Measurements from ENCODE around the gene AZU1. TPM values are rescaled to one million over a fixed set of nuclear protein-coding genes. Genes with fewer than 3 reads are reported as not detected.
A peak's percentile ranks its signal among the peaks of the same experiment; 100 is the strongest.
"Not testable (repeated sequence)": the region's sequence is repeated elsewhere in the genome, so short reads cannot be mapped to it uniquely, and the experiment has no call there.

AZU1 gene
- total RNA-seq, 1 experiment from 2014 or later, result not detected

DNA sequence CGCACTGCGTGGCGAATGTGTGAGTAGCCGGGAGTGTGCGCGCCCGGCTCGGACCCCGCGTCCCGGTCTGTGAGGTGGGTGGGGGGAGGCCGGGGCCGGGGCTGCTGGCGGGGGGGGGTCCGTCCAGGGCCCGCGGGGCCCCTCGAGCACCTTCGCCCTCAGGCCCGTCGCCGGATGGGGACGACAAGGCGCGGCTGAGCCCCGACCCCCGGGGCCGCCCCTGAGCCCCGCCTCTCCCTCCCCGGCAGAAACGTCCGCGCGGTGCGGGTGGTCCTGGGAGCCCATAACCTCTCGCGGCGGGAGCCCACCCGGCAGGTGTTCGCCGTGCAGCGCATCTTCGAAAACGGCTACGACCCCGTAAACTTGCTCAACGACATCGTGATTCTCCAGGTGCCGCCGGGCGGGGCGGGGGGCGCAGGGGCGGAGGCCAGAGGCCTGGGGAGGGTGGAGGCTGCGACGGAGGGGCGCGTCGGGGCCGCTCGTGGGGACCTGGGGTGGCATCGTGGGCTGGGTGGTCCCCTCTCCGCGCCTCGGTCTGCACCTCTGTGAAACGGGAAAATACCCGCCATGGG is 25.5 kb downstream of the AZU1 start:
- DNase-seq (ENCODE audit: low read depth), result no peak

DNA sequence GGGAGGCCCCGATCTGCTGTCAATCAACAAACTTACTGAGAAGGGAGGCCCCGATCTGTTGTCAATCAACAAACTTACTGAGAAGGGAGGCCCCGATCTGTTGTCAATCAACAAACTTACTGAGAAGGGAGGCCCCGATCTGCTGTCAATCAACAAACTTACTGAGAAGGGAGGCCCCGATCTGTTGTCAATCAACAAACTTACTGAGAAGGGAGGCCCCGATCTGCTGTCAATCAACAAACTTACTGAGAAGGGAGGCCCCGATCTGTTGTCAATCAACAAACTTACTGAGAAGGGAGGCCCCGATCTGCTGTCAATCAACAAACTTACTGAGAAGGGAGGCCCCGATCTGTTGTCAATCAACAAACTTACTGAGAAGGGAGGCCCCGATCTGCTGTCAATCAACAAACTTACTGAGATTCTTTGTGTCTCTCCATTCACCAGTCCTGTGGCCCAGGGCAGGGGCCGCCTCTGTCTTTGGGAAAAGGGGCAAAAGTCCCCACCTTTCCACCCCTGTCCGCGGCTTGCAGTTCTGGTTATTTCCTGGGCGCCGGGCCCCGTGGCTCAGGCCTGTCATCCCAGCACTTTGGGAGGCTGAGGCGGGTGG is 26.1 kb downstream of the AZU1 start:
- not testable (repeated sequence) for DNase-seq (ENCODE audit: low read depth)

DNA sequence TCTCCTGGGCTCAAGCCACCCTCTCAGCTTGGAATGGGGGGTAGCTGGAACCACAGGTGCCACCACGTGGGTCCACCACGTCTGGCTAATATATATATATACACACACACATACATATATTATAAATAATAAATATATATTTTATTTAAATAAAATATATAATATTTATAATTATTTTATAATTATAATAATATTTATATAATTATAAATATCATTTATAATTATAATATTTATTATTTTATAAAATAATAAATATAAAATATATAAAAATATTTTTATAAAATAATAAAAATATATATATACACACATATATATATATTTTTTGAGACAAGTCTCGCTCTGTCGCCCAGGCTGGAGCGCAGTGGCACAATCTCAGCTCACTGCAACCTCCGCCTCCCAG is 26.9 kb downstream of the AZU1 start:
- DNase-seq (ENCODE audit: low read depth), result no peak

DNA sequence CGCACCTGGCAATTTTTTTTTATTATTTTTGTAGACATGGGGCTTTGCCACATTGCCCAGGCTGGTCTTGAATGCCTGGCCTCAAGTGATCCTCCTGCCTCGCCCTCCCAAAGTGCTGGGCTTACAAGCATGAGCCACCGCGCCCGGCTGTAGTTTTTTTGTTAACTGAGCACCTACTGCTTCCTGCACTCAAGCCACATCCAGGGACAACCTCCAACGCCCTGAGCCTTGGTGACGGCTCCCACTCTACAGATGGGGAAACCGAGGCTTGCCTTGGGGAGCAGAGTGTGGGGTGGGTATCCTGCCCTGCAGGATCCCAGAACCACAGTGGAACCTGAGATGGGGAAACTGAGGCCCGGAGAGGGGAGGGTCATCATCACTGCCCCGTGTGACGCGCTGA is 27.5 kb downstream of the AZU1 start:
- DNase-seq (ENCODE audit: low read depth), result no peak

DNA sequence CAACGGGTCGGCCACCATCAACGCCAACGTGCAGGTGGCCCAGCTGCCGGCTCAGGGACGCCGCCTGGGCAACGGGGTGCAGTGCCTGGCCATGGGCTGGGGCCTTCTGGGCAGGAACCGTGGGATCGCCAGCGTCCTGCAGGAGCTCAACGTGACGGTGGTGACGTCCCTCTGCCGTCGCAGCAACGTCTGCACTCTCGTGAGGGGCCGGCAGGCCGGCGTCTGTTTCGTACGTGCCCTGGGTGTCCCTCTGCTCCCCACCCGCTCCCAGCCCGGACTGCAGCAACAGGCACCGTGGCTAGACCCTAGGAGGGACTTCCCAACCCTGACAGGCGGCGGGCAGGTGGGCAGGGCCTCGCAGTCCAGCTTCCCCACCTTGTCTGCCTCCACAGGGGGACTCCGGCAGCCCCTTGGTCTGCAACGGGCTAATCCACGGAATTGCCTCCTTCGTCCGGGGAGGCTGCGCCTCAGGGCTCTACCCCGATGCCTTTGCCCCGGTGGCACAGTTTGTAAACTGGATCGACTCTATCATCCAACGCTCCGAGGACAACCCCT is 28.0 kb downstream of the AZU1 start:
- DNase-seq (ENCODE audit: low read depth), result no peak

DNA sequence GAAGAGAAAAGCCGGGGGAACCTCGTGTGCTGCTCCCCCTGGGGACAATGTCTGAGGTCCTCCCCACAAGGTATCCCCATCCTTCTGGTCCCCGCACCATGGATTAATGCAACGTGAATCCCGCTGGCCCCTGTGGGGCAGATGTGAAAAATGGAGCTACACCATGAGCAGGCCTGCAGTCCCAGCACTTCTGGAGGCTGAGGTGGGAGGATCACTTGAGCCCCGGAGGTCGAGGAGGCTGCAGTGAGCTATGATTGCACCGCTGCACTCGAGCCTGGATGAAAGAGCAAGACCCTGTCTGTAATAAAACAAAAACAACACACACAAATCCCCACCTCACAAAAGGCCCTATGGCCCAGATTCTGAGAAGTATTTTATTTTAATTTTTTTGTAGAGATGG is 30.6 kb downstream of the AZU1 start:
- no peak for DNase-seq (ENCODE audit: low read depth)

DNA sequence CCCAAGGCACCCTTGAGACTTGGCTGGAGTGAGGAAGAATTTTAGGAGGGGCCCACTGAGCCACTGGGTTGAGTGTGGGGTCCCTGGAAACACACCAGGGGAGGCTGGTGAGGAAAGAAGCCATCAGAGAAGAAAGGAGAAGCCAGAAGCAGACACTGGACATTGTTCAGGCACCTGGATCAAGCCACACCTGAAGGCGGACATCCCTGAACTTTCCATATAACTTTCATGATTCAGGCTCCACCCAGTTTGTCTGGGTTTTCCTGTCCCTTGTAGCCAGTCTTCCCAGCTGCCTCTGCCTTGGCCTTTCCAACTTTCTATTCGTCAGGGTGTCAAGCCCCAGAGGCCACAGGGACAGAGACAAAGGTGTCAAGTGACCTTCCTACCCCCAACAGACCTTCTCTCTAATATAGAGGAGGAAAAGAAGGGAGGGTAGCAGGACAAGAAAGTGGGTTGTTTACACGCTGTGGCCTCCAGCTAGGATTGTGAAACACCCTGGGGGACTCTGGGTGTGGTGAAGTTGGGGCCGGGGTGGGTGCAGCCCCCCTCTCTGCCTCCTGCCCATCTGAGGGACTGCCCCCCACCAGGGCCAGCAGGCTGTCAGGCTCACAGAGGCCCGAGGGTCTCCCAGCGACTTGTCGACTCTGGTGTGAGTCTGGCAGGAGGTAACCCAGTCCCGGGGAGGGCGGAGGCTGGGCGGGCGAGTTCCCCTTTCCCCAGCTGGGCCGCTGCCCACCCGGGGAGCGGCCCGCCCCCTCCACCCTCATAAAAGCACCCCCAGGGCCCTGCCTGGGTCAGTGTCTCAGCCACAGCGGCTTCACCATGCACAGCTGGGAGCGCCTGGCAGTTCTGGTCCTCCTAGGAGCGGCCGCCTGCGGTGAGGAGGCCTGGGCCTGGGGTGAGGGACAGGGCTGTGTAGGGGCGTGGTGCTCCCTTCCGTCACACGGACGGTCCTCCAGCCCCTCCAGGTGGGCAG is 31.5 kb downstream of the AZU1 start, which contains the start of gene CFD:
TSS of gene CFD (plus strand) at position 797 of the 976 bp plus-strand sequence. CDS start at position 823, 26 bp downstream.
- DNase-seq (ENCODE audit: low read depth), result no peak

DNA sequence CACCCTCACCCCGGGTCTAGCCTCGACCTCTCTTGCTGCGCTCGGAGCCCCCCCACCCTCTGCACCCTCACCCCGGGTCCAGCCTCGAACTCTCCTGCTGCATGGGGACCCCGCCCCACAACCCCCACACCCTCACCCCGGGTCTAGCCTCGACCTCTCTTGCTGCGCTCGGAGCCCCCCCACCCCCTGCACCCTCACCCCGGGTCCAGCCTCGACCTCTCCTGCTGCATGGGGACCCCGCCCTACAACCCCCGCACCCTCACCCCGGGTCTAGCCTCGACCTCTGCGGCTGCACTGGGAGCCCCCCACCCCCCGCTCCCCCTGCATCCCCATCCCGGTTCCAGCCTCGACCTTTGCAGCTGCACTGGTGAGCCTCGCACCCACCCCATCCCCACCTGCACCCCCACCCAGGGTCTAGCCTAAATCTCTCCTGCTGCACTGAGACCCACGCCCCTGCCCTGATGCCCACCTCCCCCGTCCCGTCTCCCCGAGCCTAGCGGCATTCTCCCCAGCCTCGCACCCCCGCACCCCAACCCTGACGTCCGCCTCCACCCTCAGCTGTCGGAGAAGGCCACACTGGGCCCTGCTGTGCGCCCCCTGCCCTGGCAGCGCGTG is 33.6 kb downstream of the AZU1 start:
- no peak for DNase-seq (ENCODE audit: low read depth)

DNA sequence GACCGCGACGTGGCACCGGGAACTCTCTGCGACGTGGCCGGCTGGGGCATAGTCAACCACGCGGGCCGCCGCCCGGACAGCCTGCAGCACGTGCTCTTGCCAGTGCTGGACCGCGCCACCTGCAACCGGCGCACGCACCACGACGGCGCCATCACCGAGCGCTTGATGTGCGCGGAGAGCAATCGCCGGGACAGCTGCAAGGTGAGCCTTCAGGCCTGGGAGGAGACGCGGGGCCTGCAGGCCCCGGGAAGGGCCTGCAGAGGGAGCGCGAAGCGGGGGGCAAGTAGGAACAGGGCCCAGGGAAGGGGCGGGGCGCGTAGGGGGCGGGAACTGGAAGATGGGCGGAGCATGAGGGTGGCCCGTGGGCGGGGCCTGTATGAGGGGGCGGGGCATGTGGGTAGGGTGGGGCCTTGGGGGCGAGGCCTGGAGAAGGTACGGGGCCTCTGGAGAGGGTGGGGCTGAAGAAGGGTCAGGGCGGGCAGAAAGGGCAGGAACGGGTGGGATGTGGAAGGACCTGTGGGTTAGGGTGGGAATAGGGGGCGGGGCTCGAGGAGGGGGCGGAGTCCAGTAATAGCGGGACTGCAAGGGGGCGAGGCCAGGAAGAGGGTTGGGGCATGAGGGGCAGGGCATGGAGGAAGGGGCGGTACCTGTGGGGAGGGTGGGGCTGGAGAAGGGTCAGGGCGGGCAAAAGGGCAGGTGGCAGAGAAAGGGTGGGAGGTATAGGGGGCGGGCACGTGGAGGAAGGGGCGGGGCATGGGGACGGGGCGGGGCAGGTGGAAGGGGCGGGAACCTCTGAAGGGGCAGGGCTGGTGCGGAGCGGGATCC is 34.3 kb downstream of the AZU1 start:
- DNase-seq (ENCODE audit: low read depth), result no peak

DNA sequence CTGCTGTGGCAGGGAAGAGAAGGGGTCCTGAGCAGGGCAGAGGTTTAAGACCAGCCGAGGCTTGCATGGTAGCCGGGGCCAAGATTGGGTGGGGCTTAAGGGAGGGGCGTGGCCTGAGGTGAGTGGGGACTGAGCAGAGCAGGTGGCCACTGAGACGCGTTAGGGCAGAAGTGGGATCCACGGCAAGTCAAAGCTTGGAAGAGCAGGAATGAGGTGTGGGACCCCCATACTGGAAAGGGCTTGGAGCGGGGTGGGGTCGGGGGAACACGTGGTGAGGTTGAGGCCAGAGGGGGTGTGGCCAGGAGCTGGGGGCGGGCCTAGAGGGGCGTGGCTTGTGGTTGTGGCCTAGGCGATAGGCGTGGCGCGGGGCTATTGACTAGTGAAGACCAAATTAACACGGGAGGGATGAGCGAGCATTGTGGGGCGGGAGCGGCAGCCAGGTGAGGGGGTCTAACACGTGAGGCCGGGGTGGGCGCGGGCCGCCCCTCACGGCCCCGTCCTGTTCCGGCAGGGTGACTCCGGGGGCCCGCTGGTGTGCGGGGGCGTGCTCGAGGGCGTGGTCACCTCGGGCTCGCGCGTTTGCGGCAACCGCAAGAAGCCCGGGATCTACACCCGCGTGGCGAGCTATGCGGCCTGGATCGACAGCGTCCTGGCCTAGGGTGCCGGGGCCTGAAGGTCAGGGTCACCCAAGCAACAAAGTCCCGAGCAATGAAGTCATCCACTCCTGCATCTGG is 35.1 kb downstream of the AZU1 start:
- DNase-seq (ENCODE audit: low read depth), result no peak

DNA sequence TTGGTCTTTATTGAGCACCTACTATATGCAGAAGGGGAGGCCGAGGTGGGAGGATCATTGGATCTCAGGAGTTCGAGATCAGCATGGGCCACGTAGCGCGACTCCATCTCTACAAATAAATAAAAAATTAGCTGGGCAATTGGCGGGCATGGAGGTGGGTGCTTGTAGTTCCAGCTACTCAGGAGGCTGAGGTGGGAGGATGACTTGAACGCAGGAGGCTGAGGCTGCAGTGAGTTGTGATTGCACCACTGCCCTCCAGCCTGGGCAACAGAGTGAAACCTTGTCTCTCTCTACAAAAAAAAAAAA is 35.6 kb downstream of the AZU1 start:
- DNase-seq (ENCODE audit: low read depth), result no peak

DNA sequence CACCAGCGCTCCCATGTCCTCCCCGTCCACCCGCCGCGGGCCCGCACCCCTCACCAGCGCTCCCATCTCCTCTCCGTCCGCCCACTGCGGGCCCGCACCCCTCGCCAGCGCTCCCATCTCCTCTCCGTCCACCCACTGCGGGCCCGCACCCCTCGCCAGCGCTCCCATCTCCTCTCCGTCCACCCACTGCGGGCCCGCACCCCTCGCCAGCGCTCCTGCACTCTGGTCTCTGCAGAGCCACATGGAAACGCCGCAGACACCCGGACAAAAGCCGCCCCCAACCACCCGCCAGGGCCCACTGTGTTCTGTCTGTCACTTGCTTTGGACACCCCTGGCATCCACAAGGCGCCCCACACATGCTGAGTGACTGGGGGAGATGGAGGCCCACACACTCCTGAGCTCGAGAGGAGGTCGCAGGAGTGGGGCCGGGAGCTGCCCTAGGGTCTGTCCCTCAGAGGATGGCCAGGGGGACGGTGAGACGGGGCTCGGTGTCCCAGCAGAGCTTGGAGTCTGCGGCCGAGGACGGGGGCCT is 39.2 kb downstream of the AZU1 start:
- DNase-seq (ENCODE audit: low read depth), result no peak

DNA sequence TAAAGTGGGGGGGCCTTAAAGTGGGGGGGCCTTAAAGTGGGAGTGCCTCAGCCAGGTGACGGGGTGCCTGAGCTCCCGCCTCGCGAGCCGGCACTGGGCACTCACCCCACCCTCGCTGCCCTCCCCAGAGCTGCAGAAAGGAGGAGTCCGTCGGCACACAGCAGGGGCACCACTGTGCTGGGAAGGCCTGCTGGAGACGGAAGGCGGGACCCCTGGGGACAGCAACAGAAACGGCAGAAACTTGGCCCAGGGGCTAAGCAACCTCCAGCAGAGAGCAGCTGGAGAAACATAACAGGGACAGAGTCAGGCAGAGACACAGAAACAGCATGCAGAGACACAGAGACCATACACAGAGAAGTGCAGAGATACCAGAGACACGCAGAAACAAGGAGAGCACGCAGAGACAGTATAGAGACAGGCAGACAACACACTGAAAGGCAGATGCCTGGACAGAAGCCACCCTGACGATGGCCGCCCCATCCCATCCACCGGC is 39.7 kb downstream of the AZU1 start:
- no peak for DNase-seq (ENCODE audit: low read depth)

DNA sequence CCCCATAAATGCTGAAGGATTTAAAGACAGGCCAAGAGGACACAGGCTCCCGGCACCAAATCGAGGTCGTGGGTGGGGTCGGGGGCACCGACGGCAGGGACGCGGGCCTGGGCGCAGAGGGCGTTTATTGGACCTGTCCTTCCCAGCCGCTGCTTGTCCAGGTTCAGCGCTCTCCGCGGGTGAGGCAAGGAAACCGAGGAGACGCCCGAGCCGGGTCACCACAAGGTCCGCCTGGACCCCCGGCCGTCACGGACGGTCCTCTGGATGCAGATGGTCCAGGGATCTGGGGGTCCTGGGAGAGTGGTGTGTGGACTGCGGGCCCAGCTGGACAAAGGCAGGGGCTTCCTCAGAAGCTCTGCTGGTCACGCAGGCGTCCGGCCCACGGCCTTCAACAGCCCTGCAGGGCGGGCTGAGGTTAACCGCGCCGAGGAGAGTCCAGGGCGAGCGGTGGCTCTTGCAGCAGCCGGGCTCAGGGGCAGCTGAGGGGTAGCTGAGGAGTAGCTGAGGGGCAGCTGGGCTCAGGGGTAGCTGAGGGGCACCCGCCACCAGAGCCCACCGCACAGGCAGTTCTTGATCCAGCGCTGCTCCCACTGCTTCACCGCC is 40.3 kb downstream of the AZU1 start:
- no peak for DNase-seq (ENCODE audit: low read depth)

DNA sequence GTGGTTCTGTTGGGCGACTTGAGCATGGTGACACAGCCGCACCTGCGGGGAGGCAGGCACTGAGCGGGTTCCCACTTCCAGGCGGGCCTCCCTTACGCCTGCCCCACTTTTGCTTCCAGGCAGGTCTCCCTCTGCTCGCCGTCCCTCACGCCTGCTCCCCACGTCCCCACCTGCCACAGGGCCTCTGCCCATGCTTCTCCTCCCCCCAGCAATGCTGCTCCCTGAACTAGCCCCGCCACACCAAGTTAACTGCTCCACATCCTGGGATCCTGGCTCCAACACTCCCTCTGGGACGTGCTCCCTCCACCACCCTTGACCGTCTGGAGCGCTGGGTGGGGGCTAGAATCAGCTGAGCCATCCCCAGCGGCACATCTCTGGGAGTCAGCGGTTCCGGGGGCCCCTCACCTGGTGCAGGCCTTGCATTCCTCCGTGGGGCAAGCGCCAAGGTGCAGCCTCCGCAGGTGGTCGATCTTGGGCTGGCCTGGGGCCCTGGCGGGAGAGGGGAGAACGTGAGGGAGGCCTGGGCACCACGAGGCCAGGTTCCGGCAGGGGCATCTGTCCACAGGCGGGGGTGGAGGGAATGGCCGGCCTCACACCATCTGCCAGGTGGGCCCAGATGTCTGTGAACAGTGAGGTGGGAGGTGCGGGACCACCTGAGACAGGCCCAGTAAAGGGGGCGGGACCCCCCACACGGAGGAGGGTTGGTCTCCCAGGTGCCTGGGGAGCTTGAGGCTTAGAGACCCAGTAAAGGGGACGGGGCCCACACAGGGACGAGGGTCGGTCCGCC is 41.0 kb downstream of the AZU1 start:
- no peak for DNase-seq (ENCODE audit: low read depth)

DNA sequence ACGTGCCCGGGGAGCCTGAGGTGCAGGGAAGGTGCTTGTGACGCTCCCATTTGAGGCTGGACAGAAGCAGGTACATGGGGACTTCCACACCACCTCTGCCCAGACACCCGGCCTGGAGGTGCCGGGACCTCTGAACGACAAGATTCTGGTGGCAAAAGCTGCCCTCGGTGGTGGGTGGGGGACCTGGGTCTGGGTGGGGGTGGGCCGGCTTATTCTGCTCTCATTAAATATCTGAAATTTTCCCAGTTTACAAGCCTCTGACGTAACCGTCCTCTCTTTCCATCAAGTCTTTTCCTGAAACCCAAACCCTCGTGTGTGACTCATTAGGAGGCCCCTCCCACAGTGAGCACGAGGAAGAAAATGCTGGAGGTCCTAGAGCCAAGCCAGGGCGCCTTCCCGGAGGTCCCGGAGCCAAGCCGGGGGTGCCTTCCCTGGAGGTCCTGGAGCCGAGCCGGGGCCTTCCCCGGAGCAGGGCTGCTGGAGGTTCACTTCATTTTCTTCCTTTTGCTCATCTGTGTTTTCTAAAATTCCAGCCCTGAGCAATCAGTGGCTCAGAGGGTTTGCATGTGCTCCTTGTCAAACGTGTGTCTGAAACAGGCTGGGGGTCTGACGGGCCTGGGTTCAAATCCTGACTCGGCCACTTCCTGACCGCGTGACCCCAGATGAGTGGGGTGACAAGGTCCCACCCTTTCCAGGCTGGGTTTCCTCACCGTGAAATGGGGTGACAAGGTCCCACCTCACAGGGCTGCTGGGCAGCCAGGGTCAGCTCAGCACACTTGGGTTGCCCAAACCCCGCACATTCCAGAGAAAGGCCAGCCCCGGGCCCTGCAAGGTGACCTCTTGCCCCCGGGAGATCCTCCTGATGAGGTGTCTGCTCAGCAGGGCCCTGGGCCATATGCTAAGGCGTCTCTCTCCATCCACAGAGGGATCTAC is 41.9 kb downstream of the AZU1 start:
- peak; percentile 83 for DNase-seq (ENCODE audit: low read depth)

DNA sequence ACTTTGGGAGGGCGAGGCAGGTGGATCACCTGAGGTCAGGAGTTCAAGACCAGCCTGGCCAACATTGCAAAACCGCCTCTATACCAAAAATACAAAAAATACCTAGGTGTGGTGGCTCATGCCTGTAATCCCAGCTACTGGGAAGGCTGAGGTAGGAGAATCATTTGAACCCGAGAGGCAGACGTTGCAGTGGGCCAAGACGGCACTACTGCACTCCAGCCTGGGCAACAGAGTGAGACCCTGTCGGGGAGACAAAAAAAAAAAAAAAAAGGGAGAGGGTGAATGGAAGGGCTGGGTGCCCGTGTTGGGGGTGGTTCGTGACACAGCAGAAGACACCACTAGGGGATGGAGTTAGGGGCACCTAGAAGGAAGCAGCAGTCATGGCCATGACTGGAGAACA is 42.7 kb downstream of the AZU1 start:
- DNase-seq (ENCODE audit: low read depth), result no peak

All from HT1080 (cell line).